ENCODE measurements around the gene EDDM13. TPM values are rescaled to one million over a fixed set of nuclear protein-coding genes. Genes with fewer than 3 reads are reported as not detected.
"Not testable (repeated sequence)": the region's sequence is repeated elsewhere in the genome, so short reads cannot be mapped to it uniquely, and the experiment has no call there.

EDDM13 gene
- total and polyA plus RNA-seq, 2 of the 8 experiments (the other 6 are each of a cell fraction or from before 2014, with no cell fraction given): not detected

DNA sequence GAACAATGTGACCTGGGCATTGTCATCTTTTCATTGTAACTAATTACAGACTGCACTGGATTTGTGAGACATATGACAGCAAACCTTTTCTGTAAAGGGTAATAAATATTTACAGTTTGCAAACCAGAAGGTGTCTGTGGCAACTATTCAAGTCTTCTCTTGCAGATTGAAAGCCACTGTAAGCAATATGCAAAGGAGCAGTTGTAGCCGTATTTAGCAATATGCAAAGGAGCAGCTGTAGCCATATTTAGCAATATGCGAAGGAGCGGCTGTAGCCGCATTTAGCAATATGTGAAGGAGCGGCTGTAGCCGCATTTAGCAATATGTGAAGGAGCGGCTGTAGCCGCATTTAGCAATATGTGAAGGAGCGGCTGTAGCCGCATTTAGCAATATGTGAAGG, 66.5 kb downstream of the EDDM13 start:
- H3K56ac ChIP-seq (replicated peaks; ENCODE audit: insufficient read length, low read depth, low read length); H4K8ac ChIP-seq (ENCODE audit: extremely low read depth, insufficient read depth, low read length); H3K4me3 ChIP-seq (ENCODE audit: extremely low read depth in 1 of 4, insufficient read depth in 2 of 4, low read depth in 3 of 4, low read length in 4 of 4); H3K27ac ChIP-seq (ENCODE audit: low read depth, low read length); H2BK5ac ChIP-seq (ENCODE audit: low read depth, low read length); H2AK5ac ChIP-seq (ENCODE audit: low read depth, low read length); H3K4me1 ChIP-seq (replicated peaks in 1 of 4; ENCODE audit: control insufficient read depth in 3 of 4, insufficient read depth in 4 of 4, low read length in 3 of 4); H2AFZ ChIP-seq (ENCODE audit: low read length); H3K4ac ChIP-seq (replicated peaks; ENCODE audit: insufficient read length, low read depth, low read length); H3K9ac ChIP-seq (replicated peaks in 1 of 4; ENCODE audit: extremely low read depth in 1 of 4, low read depth in 3 of 4, low read length in 3 of 4); H2BK20ac ChIP-seq (ENCODE audit: low read length); H4K5ac ChIP-seq (ENCODE audit: insufficient read length, low read depth, low read length); H3K18ac ChIP-seq (ENCODE audit: extremely low read depth, low read length); DNase-seq (ENCODE audit: low read depth in 1 of 2, low spot score in 2 of 2); H3K23me2 ChIP-seq (ENCODE audit: low read depth, low read length); H2BK12ac ChIP-seq (ENCODE audit: low read depth, low read length); H3K36me3 ChIP-seq (ENCODE audit: control insufficient read depth in 2 of 4, insufficient read depth in 4 of 4, low read length in 3 of 4); H2BK15ac ChIP-seq (ENCODE audit: low read length); H3K4me2 ChIP-seq (ENCODE audit: insufficient read depth in 1 of 2, low read depth in 2 of 2, low read length in 2 of 2); FAIRE-seq; H4K20me1 ChIP-seq (replicated peaks in 1 of 2; ENCODE audit: control insufficient read depth in 1 of 2, insufficient read depth in 2 of 2, low read length in 2 of 2); H3K79me2 ChIP-seq (ENCODE audit: control insufficient read depth in 1 of 2, insufficient read depth in 2 of 2, low read length in 2 of 2); H4K91ac ChIP-seq (replicated peaks; ENCODE audit: insufficient read length, low read length); H2BK120ac ChIP-seq (replicated peaks; ENCODE audit: low read depth, low read length); H3K27me3 ChIP-seq (replicated peaks in 1 of 4; ENCODE audit: control insufficient read depth in 3 of 4, extremely low read depth in 1 of 4, insufficient read depth in 3 of 4, low read length in 3 of 4); H3K14ac ChIP-seq (ENCODE audit: insufficient read length); H3K79me1 ChIP-seq (ENCODE audit: low read depth, low read length); H3K23ac ChIP-seq (ENCODE audit: insufficient read length): not testable (repeated sequence)
- POLR2A ChIA-PET (ENCODE audit: partially characterized antibody): interaction anchor here (1.1 kb wide), 1 partner anchor 14 kb away, joined by 3 read pairs; no protein-coding TSS in a partner anchor
- WGBS, 2 experiments (ENCODE audit: extremely low coverage in 1 of 2, insufficient coverage in 1 of 2, insufficient read length in 1 of 2, insufficient replicate concordance in 2 of 2, low coverage in 1 of 2, low lambda C conversion rate in 2 of 2, missing lambda C conversion rate in 1 of 2): 96% methylated on average over 7 of the region's 10 CpGs; no CpG with 5 or more reads in 1 of the 2 experiments
- CTCF ChIA-PET (ENCODE audit: partially characterized antibody): interaction anchor here (1.3 kb wide), 1 partner anchor 29 kb away, joined by 5 read pairs; no protein-coding TSS in a partner anchor
- peaks cover 39 to 49% of the 10 kb centered on the region in 2 experiments for H3K9me3 ChIP-seq (ENCODE audit: insufficient read depth in 2 of 2, low read depth in 1 of 2, low read length in 1 of 2)
